ENCODE measurements around the gene ACKR1. TPM values are rescaled to one million over a fixed set of nuclear protein-coding genes. Genes with fewer than 3 reads are reported as not detected.

ACKR1 gene
- total RNA-seq, 1 experiment from 2014 or later, result 0.63 TPM

GRCh38 chr1:159208175-159208825 is 3.6 kb downstream of the ACKR1 start:
- ChIA-PET POLR2A (interaction anchor here (0.9 to 1.0 kb wide), 3 partner anchors 10 to 20 kb away, joined by 3 to 4 read pairs (median 4); no protein-coding TSS in a partner anchor), CTCF (interaction anchor here (0.6 to 10.5 kb wide), 20 partner anchors 9 to 1112 kb away, joined by 3 to 200 read pairs (median 5); partner anchors contain the start of gene CADM3)
- DNase-seq (ENCODE audit: low spot score), result peak; percentile 54
- no peaks in the 10 kb centered on the region for H3K36me3 Mint-ChIP-seq
- peak overlapping the region; percentile 63 for H3K4me3 Mint-ChIP-seq
- H3K27me3 Mint-ChIP-seq (ENCODE audit: low read depth), result peaks cover 6% of the 10 kb centered on the region
- peaks cover 44% of the 10 kb centered on the region for H3K4me1 Mint-ChIP-seq
- H3K27ac Mint-ChIP-seq, result no peak overlapping the region
- ATAC-seq, result peak; percentile 68
- TF ChIP-seq PRDM15 (CRISPR knock-in tag; IDR thresholded peaks at IDR 0.05), result no peak
- no peak for TF ChIP-seq ZNF263 (CRISPR knock-in tag; IDR thresholded peaks at IDR 0.05; ENCODE audit: low read depth)
- no peak for TF ChIP-seq GABPB1 (CRISPR knock-in tag; IDR thresholded peaks at IDR 0.05)
- no peak for TF ChIP-seq SMAD4 (CRISPR knock-in tag; IDR thresholded peaks at IDR 0.05)
- TF ChIP-seq ZNF317 (CRISPR knock-in tag; IDR thresholded peaks at IDR 0.05; ENCODE audit: borderline replicate concordance, low read depth), result no peak
- TF ChIP-seq ZMAT4 (CRISPR knock-in tag; IDR thresholded peaks at IDR 0.05), result no peak
- no peak for TF ChIP-seq TCF7 (CRISPR knock-in tag; IDR thresholded peaks at IDR 0.05; ENCODE audit: low read depth)
- TF ChIP-seq ERG (CRISPR knock-in tag; IDR thresholded peaks at IDR 0.05), result no peak
- TF ChIP-seq ZBTB43 (CRISPR knock-in tag; IDR thresholded peaks at IDR 0.05), result no peak
- TF ChIP-seq ZNF425 (CRISPR knock-in tag; conservative IDR thresholded peaks at IDR 0.05), result no peak
- no peak for TF ChIP-seq NR2C2 (CRISPR knock-in tag; IDR thresholded peaks at IDR 0.05)
- TF ChIP-seq CBFB (CRISPR knock-in tag; IDR thresholded peaks at IDR 0.05; ENCODE audit: low read depth), result no peak
- no peaks in the 10 kb centered on the region for H3K9me3 Mint-ChIP-seq

GRCh38 chr1:159209061-159209460 is 4.4 kb downstream of the ACKR1 start:
- DNase-seq (ENCODE audit: low spot score) (no peak), ATAC-seq (no peak)
- Mint-ChIP-seq H3K4me3 (no peak overlapping the region), H3K4me1 (peaks cover 44% of the 10 kb centered on the region), H3K36me3 (no peaks in the 10 kb centered on the region), H3K9me3 (no peaks in the 10 kb centered on the region), H3K27me3 (ENCODE audit: low read depth) (peaks cover 6% of the 10 kb centered on the region), H3K27ac (no peak overlapping the region)
- TF ChIP-seq USF1 (CRISPR knock-in tag; IDR thresholded peaks at IDR 0.05) (no peak), PRDM15 (CRISPR knock-in tag; IDR thresholded peaks at IDR 0.05) (no peak), HMGXB4 (CRISPR knock-in tag; IDR thresholded peaks at IDR 0.05) (no peak), KAT7 (CRISPR knock-in tag; IDR thresholded peaks at IDR 0.05; ENCODE audit: borderline replicate concordance) (no peak), ZNF396 (CRISPR knock-in tag; IDR thresholded peaks at IDR 0.05; ENCODE audit: borderline replicate concordance) (no peak)
- ChIA-PET CTCF (interaction anchor here (0.6 to 10.5 kb wide), 13 partner anchors 10 to 996 kb away, joined by 3 to 200 read pairs (median 6); partner anchors contain the start of gene CADM3), POLR2A (interaction anchor here (0.6 to 1.0 kb wide), 4 partner anchors 9 to 21 kb away, joined by 3 to 4 read pairs (median 4); no protein-coding TSS in a partner anchor)
